Left ventricle myocardium inferior (tissue), 1 donor: ENCODE results near the gene RAD9A. TPM values are rescaled to one million over a fixed set of nuclear protein-coding genes. Genes with fewer than 3 reads are reported as not detected.
A peak's percentile ranks its signal among the peaks of the same experiment; 100 is the strongest.

Source experiments
- DNase-seq: peaks from one replicate; pipeline ENCODE4 v3.0.0-alpha.2; 2020
- H3K27ac ChIP-seq: fragments of 200-600 bp; replicated peaks from 2 replicates; pipeline ENCODE4 v1.8.0; 2021
- H3K27me3 ChIP-seq: fragments of 200-600 bp; 2 replicates; pipeline ENCODE4 v1.8.0; 2021; ENCODE audit warnings: low read depth
- H3K36me3 ChIP-seq: fragments of 200-600 bp; 2 replicates; pipeline ENCODE4 v1.8.0; 2021
- H3K4me1 ChIP-seq: fragments of 200-600 bp; 2 replicates; pipeline ENCODE4 v1.8.0; 2021
- H3K4me3 ChIP-seq: fragments of 200-600 bp; 2 replicates; pipeline ENCODE4 v1.8.0; 2021; ENCODE audit warnings: mild to moderate bottlenecking, moderate library complexity
- H3K9me3 ChIP-seq: fragments of 200-600 bp; replicated peaks from 2 replicates; pipeline ENCODE4 v1.8.0; 2021
- intact Hi-C: fragments of 100-400 bp; cut with micrococcal nuclease; formaldehyde crosslinking; loops from one replicate; pipeline ENCODE4 v1.11.0; 2022
- total RNA-seq: library from RNA; stranded (reverse); fragmentation: NEBNext Ultra II Directional; extraction: Animal tissue kit (Norgen Biotek cat#: 25700); gene quantifications from one replicate; pipeline ENCODE4 v1.2.1, GENCODE V29; 2021
- TF ChIP-seq, protein P1 (sequence below): fragments of 200-600 bp; IDR thresholded peaks from 2 replicates; pipeline ENCODE4 v1.8.0; 2021; ENCODE audit warnings: antibody characterized with exemption, mild to moderate bottlenecking, borderline replicate concordance
- donor health status: DM: no; HTN: yes; CAD: no; lungs with severe emphysema.

RAD9A gene
- total RNA-seq, 1 donor from 2014 or later: 7.0 TPM

DNA sequence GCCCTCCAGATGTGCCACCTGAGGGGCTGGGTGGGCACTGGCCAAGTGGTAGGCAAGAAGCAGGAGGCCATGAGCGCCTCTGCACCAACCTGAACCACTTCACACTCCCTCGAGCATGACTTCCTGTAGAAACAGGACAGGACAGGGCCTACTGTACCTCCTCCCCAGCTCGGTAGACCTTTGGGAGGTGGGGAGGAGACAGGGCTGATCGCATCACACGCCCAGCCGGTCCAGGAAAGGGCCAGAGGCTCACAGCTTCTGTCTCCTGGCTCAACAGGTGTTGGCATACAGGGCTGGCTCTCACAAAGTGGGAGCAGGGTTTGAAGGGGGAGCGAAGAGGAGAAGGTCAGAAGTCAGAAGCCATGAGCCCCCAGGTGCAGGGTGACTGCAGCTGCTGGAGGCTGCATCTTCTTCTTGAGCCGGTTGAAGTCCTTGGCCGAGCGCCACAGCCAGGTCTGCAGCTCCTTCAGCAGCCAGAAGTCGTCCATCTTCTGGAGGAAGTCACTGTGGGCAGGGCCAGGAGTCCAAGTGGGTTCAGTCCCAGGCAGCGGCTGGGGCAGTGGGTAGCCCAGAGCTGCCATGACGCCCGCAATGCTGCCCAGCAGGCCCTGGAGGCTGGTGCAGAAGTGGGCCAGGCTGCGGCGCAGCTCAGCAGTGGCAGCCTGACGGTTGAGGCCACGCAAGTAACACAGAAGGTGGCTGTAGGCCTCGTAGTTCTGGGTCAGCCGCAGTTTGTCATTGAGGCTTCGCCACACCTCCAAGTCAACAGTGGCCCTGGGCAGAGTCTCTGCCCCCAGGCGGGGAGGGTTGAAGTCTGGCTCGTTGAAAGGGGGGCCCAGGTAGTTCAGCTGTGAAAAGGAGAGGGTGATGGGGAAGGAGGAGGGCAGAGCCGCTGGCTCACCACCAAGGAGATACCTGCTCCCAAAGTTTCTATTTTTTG, 26.7 kb upstream of the RAD9A start:
- H3K27ac ChIP-seq: no peak overlapping the region
- H3K4me3 ChIP-seq: no peak overlapping the region
- H3K27me3 ChIP-seq: no peaks in the 10 kb centered on the region
- no peaks in the 10 kb centered on the region for H3K36me3 ChIP-seq
- H3K9me3 ChIP-seq: no peaks in the 10 kb centered on the region
- H3K4me1 ChIP-seq: peaks cover 30% of the 10 kb centered on the region
- TF ChIP-seq, protein P1, sequence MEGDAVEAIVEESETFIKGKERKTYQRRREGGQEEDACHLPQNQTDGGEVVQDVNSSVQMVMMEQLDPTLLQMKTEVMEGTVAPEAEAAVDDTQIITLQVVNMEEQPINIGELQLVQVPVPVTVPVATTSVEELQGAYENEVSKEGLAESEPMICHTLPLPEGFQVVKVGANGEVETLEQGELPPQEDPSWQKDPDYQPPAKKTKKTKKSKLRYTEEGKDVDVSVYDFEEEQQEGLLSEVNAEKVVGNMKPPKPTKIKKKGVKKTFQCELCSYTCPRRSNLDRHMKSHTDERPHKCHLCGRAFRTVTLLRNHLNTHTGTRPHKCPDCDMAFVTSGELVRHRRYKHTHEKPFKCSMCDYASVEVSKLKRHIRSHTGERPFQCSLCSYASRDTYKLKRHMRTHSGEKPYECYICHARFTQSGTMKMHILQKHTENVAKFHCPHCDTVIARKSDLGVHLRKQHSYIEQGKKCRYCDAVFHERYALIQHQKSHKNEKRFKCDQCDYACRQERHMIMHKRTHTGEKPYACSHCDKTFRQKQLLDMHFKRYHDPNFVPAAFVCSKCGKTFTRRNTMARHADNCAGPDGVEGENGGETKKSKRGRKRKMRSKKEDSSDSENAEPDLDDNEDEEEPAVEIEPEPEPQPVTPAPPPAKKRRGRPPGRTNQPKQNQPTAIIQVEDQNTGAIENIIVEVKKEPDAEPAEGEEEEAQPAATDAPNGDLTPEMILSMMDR: no peak
- intact Hi-C loops: no loop called here
- DNase-seq: no peak

DNA sequence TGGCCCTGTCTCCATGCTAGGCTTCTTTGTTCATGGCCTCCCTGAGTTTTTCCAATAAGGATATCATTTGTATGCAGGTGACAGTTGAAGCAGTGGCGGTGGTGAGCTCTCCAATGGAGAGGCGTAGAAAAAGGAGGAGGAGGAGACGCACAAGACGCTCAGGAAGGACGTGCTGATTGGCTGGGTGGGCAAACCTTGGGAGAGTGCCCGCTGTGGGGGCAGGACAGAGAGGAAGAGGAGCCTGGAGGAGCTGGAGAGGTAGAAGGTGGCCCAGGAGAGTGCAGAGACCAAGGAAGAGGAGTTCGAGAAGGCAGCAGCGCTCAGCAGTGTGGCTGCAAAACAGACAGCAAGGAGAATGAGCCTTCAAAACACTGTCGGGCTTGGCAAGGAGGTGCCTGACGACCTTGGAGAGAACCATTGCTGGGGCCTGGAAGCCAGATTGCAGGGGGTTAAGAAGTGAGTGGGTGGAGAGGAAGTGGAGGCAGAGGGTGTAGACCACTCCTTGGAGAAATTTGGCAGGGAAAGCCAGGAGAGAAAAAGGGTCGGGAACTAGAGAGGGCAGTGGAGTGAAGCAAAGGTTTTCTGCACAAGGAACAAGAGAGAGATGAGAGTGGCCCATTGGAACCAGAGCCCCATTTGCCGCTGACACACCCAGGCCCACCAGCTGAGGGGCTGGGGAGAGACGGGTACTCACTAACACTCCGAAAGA, 25.9 kb upstream of the RAD9A start:
- Histone ChIP-seq H3K36me3 (no peaks in the 10 kb centered on the region), H3K27me3 (no peaks in the 10 kb centered on the region), H3K27ac (peak overlapping the region; percentile 1), H3K9me3 (no peaks in the 10 kb centered on the region), H3K4me3 (no peak overlapping the region), H3K4me1 (peaks cover 34% of the 10 kb centered on the region)
- no peak for DNase-seq
- intact Hi-C loops: no loop called here
- TF ChIP-seq, protein P1: no peak

DNA sequence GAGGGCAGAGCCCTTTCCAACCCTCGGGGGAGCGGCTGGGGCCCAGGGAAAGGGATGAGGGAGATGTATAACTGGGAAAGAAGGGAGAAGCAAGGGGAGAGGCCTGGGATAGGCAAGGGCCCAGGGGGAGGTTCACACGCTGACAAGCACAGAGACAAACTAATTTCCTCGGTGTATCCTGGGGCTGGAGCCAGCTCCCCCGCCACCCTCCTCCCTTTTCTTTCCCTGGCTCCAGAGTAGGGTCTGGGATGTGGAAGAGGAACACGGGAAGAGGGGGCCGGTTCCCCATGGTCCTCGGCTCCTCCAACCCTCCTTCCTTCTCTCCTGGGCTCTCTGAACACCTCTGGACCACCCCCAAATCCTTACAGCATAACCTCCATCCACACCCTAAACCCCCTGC, 25.2 kb upstream of the RAD9A start:
- TF ChIP-seq, protein P1: no peak
- Histone ChIP-seq H3K4me3 (no peak overlapping the region), H3K27me3 (no peaks in the 10 kb centered on the region), H3K4me1 (peaks cover 41% of the 10 kb centered on the region), H3K36me3 (no peaks in the 10 kb centered on the region), H3K27ac (peak overlapping the region; percentile 1), H3K9me3 (no peaks in the 10 kb centered on the region)
- DNase-seq: no peak
- intact Hi-C loops: no loop called here

- Histone ChIP-seq H3K9me3 (no peaks in the 10 kb centered on the region), H3K4me1 (peaks cover 47% of the 10 kb centered on the region), H3K4me3 (no peak overlapping the region), H3K27me3 (no peaks in the 10 kb centered on the region), H3K36me3 (no peaks in the 10 kb centered on the region), H3K27ac (peak overlapping the region; percentile 1)
- TF ChIP-seq, protein P1: no peak
- no peak for DNase-seq
- intact Hi-C loops: no loop called here
These were observed 24.6 kb upstream of the RAD9A start for GRCh38 chr11:67366961-67367760.

DNA sequence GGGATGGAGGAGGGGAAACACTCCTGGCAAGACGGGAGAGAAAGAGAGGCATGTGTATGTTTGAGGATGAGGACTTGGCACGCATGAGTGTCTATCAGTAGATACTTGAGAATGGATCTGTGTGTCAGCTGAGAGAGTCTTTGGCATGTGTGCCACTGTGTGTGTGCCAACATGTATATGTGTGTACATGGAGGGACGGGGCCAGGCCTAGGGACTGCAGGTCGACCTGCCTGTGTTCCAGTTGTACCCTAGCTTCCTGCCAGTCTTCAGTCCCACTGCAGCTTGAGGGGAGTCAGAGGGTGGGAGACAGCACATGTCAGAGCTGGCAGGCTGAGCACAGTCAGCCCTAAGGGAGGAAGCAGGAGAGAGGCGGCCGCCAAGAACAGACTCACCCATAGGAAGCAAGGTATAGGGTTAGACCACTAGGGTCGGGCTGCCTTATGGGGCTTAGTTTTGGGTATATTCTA, 24.0 kb upstream of the RAD9A start:
- intact Hi-C loops: no loop called here
- Histone ChIP-seq H3K4me3 (no peak overlapping the region), H3K36me3 (no peaks in the 10 kb centered on the region), H3K9me3 (no peaks in the 10 kb centered on the region), H3K27me3 (no peaks in the 10 kb centered on the region), H3K27ac (no peak overlapping the region), H3K4me1 (peaks cover 53% of the 10 kb centered on the region)
- no peak for DNase-seq
- TF ChIP-seq, protein P1: no peak
